H1 (cell line): ENCODE data around the gene GJA5. TPM values are rescaled to one million over a fixed set of nuclear protein-coding genes. Genes with fewer than 3 reads are reported as not detected.
A peak's percentile ranks its signal among the peaks of the same experiment; 100 is the strongest.

Source experiments
- CTCF ChIA-PET: fragments of 300-600 bp; sonication (Branson Sonifier 250); formaldehyde crosslinking; loops from one replicate; lab custom pipeline; 2021; ENCODE audit not compliant: partially characterized antibody; lab: Charles Lee
- POLR2A ChIA-PET: fragments of 300-600 bp; sonication (Branson Sonifier 250); formaldehyde crosslinking; loops from one replicate; lab custom pipeline; 2021; ENCODE audit warnings: inconsistent platforms; ENCODE audit not compliant: partially characterized antibody; lab: Charles Lee
- DNase-seq, 2 experiments: peaks; one replicate each; pipeline versions ENCODE4 v3.0.0 to v3.0.0-alpha.2; 2010 to 2022; ENCODE audit warnings: low spot score in 2 of 2, low read depth in 1 of 2, mixed read lengths in 1 of 2
- FAIRE-seq: peaks from 2 replicates; lab custom pipeline; 2011; peaks lifted over from hg19 to GRCh38; lab: Jason Lieb, UNC
- H2AFZ ChIP-seq: 2 replicates; pipeline ENCODE4 v1.8.1; 2012; ENCODE audit warnings: low read length, inconsistent platforms
- H2AK5ac ChIP-seq: 2 replicates; pipeline ENCODE4 v1.6.1; 2013; ENCODE audit warnings: low read depth, low read length
- H2BK120ac ChIP-seq: replicated peaks from 2 replicates; pipeline ENCODE3; 2013; ENCODE audit warnings: low read depth, low read length, inconsistent platforms
- H2BK12ac ChIP-seq: 2 replicates; pipeline ENCODE4 v1.6.1; 2013; ENCODE audit warnings: low read depth, low read length
- H2BK15ac ChIP-seq: 2 replicates; pipeline ENCODE4 v1.6.1; 2013; ENCODE audit warnings: low read length
- H2BK20ac ChIP-seq: 2 replicates; pipeline ENCODE4 v1.6.1; 2013; ENCODE audit warnings: low read length
- H2BK5ac ChIP-seq: 2 replicates; pipeline ENCODE4 v1.6.1; 2013; ENCODE audit warnings: low read depth, low read length
- H3K14ac ChIP-seq: 2 replicates; pipeline ENCODE4 v1.6.1; 2013; ENCODE audit warnings: inconsistent platforms; ENCODE audit not compliant: insufficient read length
- H3K18ac ChIP-seq: 2 replicates; pipeline ENCODE4 v1.6.1; 2013; ENCODE audit warnings: low read length; ENCODE audit errors: extremely low read depth
- H3K23ac ChIP-seq: 2 replicates; pipeline ENCODE4 v1.6.1; 2013; ENCODE audit warnings: inconsistent platforms; ENCODE audit not compliant: insufficient read length
- H3K23me2 ChIP-seq: 2 replicates; pipeline ENCODE4 v1.6.1; 2013; ENCODE audit warnings: low read depth, low read length
- H3K27ac ChIP-seq: 2 replicates; pipeline ENCODE4 v1.6.1; 2011; ENCODE audit warnings: low read depth, low read length, inconsistent platforms
- H3K27me3 ChIP-seq, 4 experiments: replicated peaks in 1 of 4; 1 replicate in 1 of 4; 2 replicates in 3 of 4; pipeline versions ENCODE4 v1.6.1 to v1.8.1; 2011 to 2013; ENCODE audit warnings: low read length in 3 of 4, mild to moderate bottlenecking in 3 of 4, inconsistent platforms in 2 of 4, mixed read lengths in 2 of 4, moderate library complexity in 1 of 4; ENCODE audit not compliant: control insufficient read depth in 3 of 4, insufficient read depth in 3 of 4; ENCODE audit errors: extremely low read depth in 1 of 4
- H3K36me3 ChIP-seq, 4 experiments: 2 replicates each; pipeline versions ENCODE4 v1.6.1 to v1.8.1; 2011 to 2013; ENCODE audit warnings: mild to moderate bottlenecking in 4 of 4, low read length in 3 of 4, moderate library complexity in 2 of 4, control low read depth in 1 of 4, inconsistent platforms in 1 of 4; ENCODE audit not compliant: insufficient read depth in 4 of 4, control insufficient read depth in 2 of 4
- H3K4ac ChIP-seq: replicated peaks from 2 replicates; pipeline ENCODE3; 2013; ENCODE audit warnings: low read length, low read depth, mixed read lengths, inconsistent platforms; ENCODE audit not compliant: insufficient read length
- H3K4me1 ChIP-seq, 4 experiments: replicated peaks in 1 of 4; 1 replicate in 1 of 4; 2 replicates in 3 of 4; pipeline versions ENCODE4 v1.6.1 to v1.8.1; 2011 to 2013; ENCODE audit warnings: low read length in 3 of 4, inconsistent platforms in 2 of 4, mixed read lengths in 1 of 4; ENCODE audit not compliant: insufficient read depth in 4 of 4, control insufficient read depth in 3 of 4
- H3K4me2 ChIP-seq, 2 experiments: 2 replicates each; pipeline versions ENCODE4 v1.6.1 to v1.8.1; 2011 to 2013; ENCODE audit warnings: low read depth in 2 of 2, low read length in 2 of 2, control low read depth in 1 of 2, inconsistent platforms in 1 of 2, mild to moderate bottlenecking in 1 of 2; ENCODE audit not compliant: insufficient read depth in 1 of 2
- H3K4me3 ChIP-seq, 4 experiments: fragments of 200-600, 300-600 bp in 1 of 4; sonication (generic), shearing (Covaris generic), sonication (Bioruptor Twin) in 1 of 4; 2 replicates each; pipeline versions ENCODE4 v1.5.1 to v1.8.1; 2011 to 2016; ENCODE audit warnings: low read length in 4 of 4, low read depth in 3 of 4, control low read depth in 2 of 4, inconsistent platforms in 2 of 4, mild to moderate bottlenecking in 2 of 4, mixed read lengths in 1 of 4, moderate library complexity in 1 of 4; ENCODE audit not compliant: insufficient read depth in 2 of 4; ENCODE audit errors: extremely low read depth in 1 of 4
- H3K56ac ChIP-seq: replicated peaks from 2 replicates; pipeline ENCODE3; 2013; ENCODE audit warnings: low read depth, mild to moderate bottlenecking, mixed read lengths, low read length, inconsistent platforms; ENCODE audit not compliant: insufficient read length
- H3K79me1 ChIP-seq: 2 replicates; pipeline ENCODE4 v1.6.1; 2013; ENCODE audit warnings: low read depth, low read length, control low read depth
- H3K79me2 ChIP-seq, 2 experiments: 2 replicates each; pipeline versions ENCODE4 v1.6.1 to v1.8.1; 2012 to 2013; ENCODE audit warnings: low read length in 2 of 2, mild to moderate bottlenecking in 2 of 2, inconsistent platforms in 1 of 2; ENCODE audit not compliant: insufficient read depth in 2 of 2, control insufficient read depth in 1 of 2
- H3K9ac ChIP-seq, 4 experiments: replicated peaks in 1 of 4; 1 replicate in 1 of 4; 2 replicates in 3 of 4; pipeline versions ENCODE4 v1.6.1 to v1.8.1; 2011 to 2013; ENCODE audit warnings: low read depth in 3 of 4, low read length in 3 of 4, control low read depth in 2 of 4, mild to moderate bottlenecking in 2 of 4, moderate library complexity in 2 of 4, inconsistent platforms in 1 of 4; ENCODE audit errors: extremely low read depth in 1 of 4
- H3K9me3 ChIP-seq, 2 experiments: 2 replicates each; pipeline versions ENCODE4 v1.6.1 to v1.8.1; 2012 to 2013; ENCODE audit warnings: mild to moderate bottlenecking in 2 of 2, moderate library complexity in 2 of 2, control low read depth in 1 of 2, inconsistent platforms in 1 of 2, low read depth in 1 of 2, low read length in 1 of 2, mixed read lengths in 1 of 2; ENCODE audit not compliant: insufficient read depth in 2 of 2
- H4K20me1 ChIP-seq, 2 experiments: replicated peaks in 1 of 2; 2 replicates each; pipeline versions ENCODE3 to v1.8.1; 2011 to 2013; ENCODE audit warnings: inconsistent platforms in 2 of 2, low read length in 2 of 2, mild to moderate bottlenecking in 1 of 2; ENCODE audit not compliant: insufficient read depth in 2 of 2, control insufficient read depth in 1 of 2
- H4K5ac ChIP-seq: 2 replicates; pipeline ENCODE4 v1.6.1; 2013; ENCODE audit warnings: low read length, low read depth, mixed read lengths, inconsistent platforms; ENCODE audit not compliant: insufficient read length
- H4K8ac ChIP-seq: 2 replicates; pipeline ENCODE4 v1.8.0; 2013; ENCODE audit warnings: mild to moderate bottlenecking, moderate library complexity, low read length, inconsistent platforms; ENCODE audit not compliant: insufficient read depth; ENCODE audit errors: extremely low read depth
- H4K91ac ChIP-seq: replicated peaks from 2 replicates; pipeline ENCODE3; 2013; ENCODE audit warnings: low read length, mixed read lengths, inconsistent platforms; ENCODE audit not compliant: insufficient read length
- CREB1 ChIP-seq: IDR thresholded peaks from 2 replicates; pipeline ENCODE4 v1.6.1; 2012; ENCODE audit warnings: inconsistent platforms
- CTCF ChIP-seq, 3 experiments: IDR thresholded peaks; 1 replicate in 2 of 3; 2 replicates in 1 of 3; pipeline versions ENCODE4 v1.5.1 to v1.6.1; 2011; ENCODE audit warnings: low read length in 3 of 3, mild to moderate bottlenecking in 3 of 3, inconsistent platforms in 2 of 3, low read depth in 1 of 3, moderate library complexity in 1 of 3; ENCODE audit not compliant: insufficient read depth in 1 of 3; ENCODE audit errors: control extremely low read depth in 1 of 3
- HDAC6 ChIP-seq: IDR thresholded peaks from one replicate; pipeline ENCODE4 v1.7.1; 2012; ENCODE audit warnings: low read depth, mild to moderate bottlenecking, inconsistent platforms, low read length, moderate library complexity
- RXRA ChIP-seq: IDR thresholded peaks from 2 replicates; pipeline ENCODE4 v1.6.1; 2011; ENCODE audit warnings: low read depth, mild to moderate bottlenecking, low read length, moderate library complexity; ENCODE audit not compliant: insufficient read depth
- polyA plus RNA-seq, 7 experiments: library from polyadenylated mRNA; depleted of rRNA in 3 of 7; stranded (reverse) in 5 of 7; unstranded in 2 of 7; fragments of >200 nt in 5 of 7; fragments of 200-250 nt in 2 of 7; gene quantifications; 1 replicate in 5 of 7; 2 replicates in 1 of 7; 4 replicates in 1 of 7; pipeline versions ENCODE4 v1.2.1 to v1.2.3, GENCODE V29; 2011 to 2013; ENCODE audit warnings: missing spikeins in 2 of 7, mixed read lengths in 2 of 7
- total RNA-seq: library from RNA; stranded (reverse); fragmentation: NEBNext Ultra II Directional; extraction: Animal tissue kit (Norgen Biotek cat#: 25700); gene quantifications from 2 replicates; pipeline ENCODE4 v1.2.1, GENCODE V29; 2021

Gene GJA5
- total and polyA plus RNA-seq, 2 of the 8 experiments (the other 6 are each of a cell fraction or from before 2014, with no cell fraction given), result 1.2 to 2.7 TPM

- Histone ChIP-seq H3K9ac (no peak overlapping the region), H2BK5ac (no peak overlapping the region), H3K14ac (no peak overlapping the region), H3K9me3 (no peaks in the 10 kb centered on the region), H3K79me1 (no peaks in the 10 kb centered on the region), H4K91ac (no peak overlapping the region), H2BK15ac (no peak overlapping the region), H4K20me1 (no peaks in the 10 kb centered on the region), H3K56ac (no peak overlapping the region), H3K4ac (no peak overlapping the region), H3K23me2 (no peaks in the 10 kb centered on the region), H3K4me2 (no peak overlapping the region), H3K23ac (no peak overlapping the region), H2AK5ac (no peak overlapping the region), H3K4me1 (no peaks in the 10 kb centered on the region), H2BK120ac (no peak overlapping the region), H2BK20ac (no peak overlapping the region), H4K8ac (no peak overlapping the region), H3K4me3 (no peak overlapping the region), H2AFZ (no peak overlapping the region), H3K36me3 (no peaks in the 10 kb centered on the region), H4K5ac (no peak overlapping the region), H3K27ac (no peak overlapping the region), H3K18ac (no peak overlapping the region), H2BK12ac (no peak overlapping the region), H3K79me2 (no peaks in the 10 kb centered on the region), H3K27me3 (no peaks in the 10 kb centered on the region)
- FAIRE-seq, result no peak
- peak in 1 of 2 experiments; percentile 3 for DNase-seq
- ChIA-PET POLR2A (no interaction called here), CTCF (interaction anchor here (0.6 to 1.5 kb wide), 5 partner anchors 25 to 143 kb away, joined by 3 to 4 read pairs (median 3); no protein-coding TSS in a partner anchor)
- TF ChIP-seq HDAC6 (no peak), RXRA (no peak), CTCF (IDR thresholded peaks at IDR 0.05; ENCODE audit: control extremely low read depth in 1 of 3, insufficient read depth in 1 of 3, low read depth in 1 of 3, low read length in 3 of 3) (no peak), CREB1 (no peak)
Measured at GRCh38 chr1:147747966-147748365, 12.4 kb downstream of the GJA5 start.
